COLO668 (cell line): Measurements from ENCODE around the gene OR8K5.
"Not testable (repeated sequence)": the region's sequence is repeated elsewhere in the genome, so short reads cannot be mapped to it uniquely, and the experiment has no call there.

ENCODE experiments used
- DNase-seq: peaks from one replicate; lab custom pipeline; 2025; ENCODE audit not compliant: unreplicated experiment; lab: John Stamatoyannopoulos, UW

Gene OR8K5

GRCh38 chr11:56160217-56160616 lies at the start of gene OR8K5:
Gene OR8K5 (minus strand): TSS chr11:56160317. CDS start chr11:56160317, 0 bp downstream.
- DNase-seq = no peak

- DNase-seq = no peak
Observed at GRCh38 chr11:56207790-56208189, 47.7 kb upstream of the OR8K5 start.

GRCh38 chr11:56197367-56197766 lies 37.2 kb upstream of the OR8K5 start:
- no peak for DNase-seq

GRCh38 chr11:56196705-56197104 lies 36.6 kb upstream of the OR8K5 start:
- no peak for DNase-seq

GRCh38 chr11:56188602-56189001 lies 28.5 kb upstream of the OR8K5 start:
- no peak for DNase-seq

GRCh38 chr11:56183459-56183858 lies 23.3 kb upstream of the OR8K5 start:
- DNase-seq = no peak

- DNase-seq = no peak
Observed at GRCh38 chr11:56176318-56176717, 16.2 kb upstream of the OR8K5 start, which contains the start of gene OR5J2. Gene OR5J2 (plus strand): TSS chr11:56176618. CDS start chr11:56176618, 0 bp downstream.

GRCh38 chr11:56172256-56172830 lies 12.2 kb upstream of the OR8K5 start:
- no peak for DNase-seq

GRCh38 chr11:56163804-56164203 lies 3.7 kb upstream of the OR8K5 start:
- DNase-seq = no peak

GRCh38 chr11:56152333-56152732 lies 7.8 kb downstream of the OR8K5 start:
- no peak for DNase-seq

- DNase-seq = no peak
Observed at GRCh38 chr11:56151376-56151775, 8.7 kb downstream of the OR8K5 start.

- DNase-seq = not testable (repeated sequence)
Observed at GRCh38 chr11:56143681-56144080, 16.4 kb downstream of the OR8K5 start.

- DNase-seq = no peak
Observed at GRCh38 chr11:56140151-56140661, 19.9 kb downstream of the OR8K5 start, which contains the start of gene OR8J3. Gene OR8J3 (minus strand): TSS chr11:56140201. CDS start chr11:56137718, 2,483 bp downstream.

GRCh38 chr11:56122073-56122472 lies 38.0 kb downstream of the OR8K5 start, which contains the start of gene OR8H3:
Gene OR8H3 (plus strand): TSS chr11:56122373. CDS start chr11:56122373, 0 bp downstream.
- no peak for DNase-seq
